ENCODE data around the gene BUD31. TPM values are rescaled to one million over a fixed set of nuclear protein-coding genes. Genes with fewer than 3 reads are reported as not detected.

BUD31 gene
- total and polyA plus RNA-seq, 9 of the 15 experiments (the other 6 are each of a cell fraction or from before 2014, with no cell fraction given), result 105 to 342 (median 247) TPM

DNA sequence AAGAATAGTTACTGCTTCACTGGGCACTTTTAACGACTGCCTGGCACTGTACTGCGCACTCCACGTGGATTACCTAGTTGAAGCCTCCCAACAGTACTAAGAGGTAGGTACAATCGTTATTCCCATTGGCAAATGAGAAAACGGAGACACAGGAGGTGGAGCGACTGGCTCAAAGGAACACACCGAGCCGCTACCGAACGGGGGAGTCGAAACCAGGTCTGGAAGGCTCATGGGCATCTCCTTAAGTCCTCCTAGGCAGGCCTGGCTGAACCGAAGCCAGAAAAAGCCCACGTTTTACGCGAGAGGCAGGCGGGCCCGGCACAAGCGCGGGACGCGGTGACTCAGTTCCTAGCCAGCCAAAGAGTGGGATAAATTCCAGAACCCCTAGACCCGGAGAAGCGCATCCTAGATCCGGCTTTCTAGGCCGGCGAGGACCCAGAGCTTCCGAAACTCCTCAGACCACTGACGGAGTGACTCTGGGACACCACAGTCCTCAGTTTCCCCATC, 844 bp upstream of the BUD31 start:
- Histone ChIP-seq H3K79me2 (ENCODE audit: control insufficient read depth, insufficient read depth, low read length) (peaks cover 78% of the 10 kb centered on the region), H2AFZ (ENCODE audit: low read depth, low read length) (peak overlapping the region; percentile 100), H3K9ac (ENCODE audit: insufficient read depth in 1 of 2, low read depth in 2 of 2, low read length in 2 of 2) (peak overlapping the region; percentile 97 to 100), H3K4me2 (ENCODE audit: insufficient read depth, low read length) (peak overlapping the region; percentile 99), H4K20me1 (replicated peaks; ENCODE audit: control insufficient read depth, insufficient read depth, low read length) (peaks cover 34% of the 10 kb centered on the region), H3K27ac (ENCODE audit: extremely low read depth, low read depth, low read length) (peak overlapping the region; percentile 100), H3K9me3 (replicated peaks; ENCODE audit: control insufficient read depth, insufficient read depth, low read depth, low read length) (no peaks in the 10 kb centered on the region), H3K4me1 (replicated peaks in 1 of 2; ENCODE audit: control insufficient read depth in 2 of 2, insufficient read depth in 2 of 2, low read length in 2 of 2) (peaks cover 20% of the 10 kb centered on the region in 2 experiments; a peak in 4 of 5 replicates), H3K9me1 (ENCODE audit: control insufficient read depth, insufficient read depth, low read length) (no peaks in the 10 kb centered on the region), H3K27me3 (ENCODE audit: control insufficient read depth in 2 of 2, insufficient read depth in 2 of 2, low read length in 2 of 2) (no peaks in the 10 kb centered on the region), H3K36me3 (ENCODE audit: control insufficient read depth, insufficient read depth, low read length) (peaks cover 75% of the 10 kb centered on the region), H3K4me3 (peak overlapping the region; percentile 97)
- ChIA-PET CTCF (ENCODE audit: low intra/inter-chr PET ratio) (no interaction called here), POLR2A (interaction anchor here (0.7 to 4.4 kb wide), 12 partner anchors 8 to 277 kb away, joined by 3 to 53 read pairs (median 8); partner anchors contain the start of genes CPSF4 and PTCD1)
- ATAC-seq, result peak; percentile 61
- no peak for FAIRE-seq
- WGBS (ENCODE audit: insufficient coverage, low coverage, missing lambda C conversion rate), result under 1% methylated on average over 28 of the region's 28 CpGs
- peak in 2 of 4 experiments; percentile 56 to 67 for DNase-seq (ENCODE audit: extremely low read depth in 1 of 4, low spot score in 3 of 4)
- in situ Hi-C loops (cut with MboI), result no loop called here
- BruUV-seq (replicated peaks), result no TSS peak
- intact Hi-C loops (cut with micrococcal nuclease), result loop anchor here (2.0 kb wide), 1 partner anchor 33 kb away; the partner anchor contains the start of gene ARPC1B
- TF ChIP-seq, protein P1, sequence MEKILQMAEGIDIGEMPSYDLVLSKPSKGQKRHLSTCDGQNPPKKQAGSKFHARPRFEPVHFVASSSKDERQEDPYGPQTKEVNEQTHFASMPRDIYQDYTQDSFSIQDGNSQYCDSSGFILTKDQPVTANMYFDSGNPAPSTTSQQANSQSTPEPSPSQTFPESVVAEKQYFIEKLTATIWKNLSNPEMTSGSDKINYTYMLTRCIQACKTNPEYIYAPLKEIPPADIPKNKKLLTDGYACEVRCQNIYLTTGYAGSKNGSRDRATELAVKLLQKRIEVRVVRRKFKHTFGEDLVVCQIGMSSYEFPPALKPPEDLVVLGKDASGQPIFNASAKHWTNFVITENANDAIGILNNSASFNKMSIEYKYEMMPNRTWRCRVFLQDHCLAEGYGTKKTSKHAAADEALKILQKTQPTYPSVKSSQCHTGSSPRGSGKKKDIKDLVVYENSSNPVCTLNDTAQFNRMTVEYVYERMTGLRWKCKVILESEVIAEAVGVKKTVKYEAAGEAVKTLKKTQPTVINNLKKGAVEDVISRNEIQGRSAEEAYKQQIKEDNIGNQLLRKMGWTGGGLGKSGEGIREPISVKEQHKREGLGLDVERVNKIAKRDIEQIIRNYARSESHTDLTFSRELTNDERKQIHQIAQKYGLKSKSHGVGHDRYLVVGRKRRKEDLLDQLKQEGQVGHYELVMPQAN (IDR thresholded peaks at IDR 0.05; ENCODE audit: borderline replicate concordance), result 0 out of 2 replicates have a peak, but pooled peaks have one; percentile 56
- TF ChIP-seq, protein P2, sequence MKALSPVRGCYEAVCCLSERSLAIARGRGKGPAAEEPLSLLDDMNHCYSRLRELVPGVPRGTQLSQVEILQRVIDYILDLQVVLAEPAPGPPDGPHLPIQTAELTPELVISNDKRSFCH (CRISPR knock-in tag; IDR thresholded peaks at IDR 0.05), result no peak
- TF ChIP-seq, protein P2 (tag; IDR thresholded peaks at IDR 0.05), result no peak
- TF ChIP-seq PRPF4 (IDR thresholded peaks at IDR 0.05; ENCODE audit: insufficient read depth, low read depth, low read length, poor library complexity, severe bottlenecking) (no peak), GABPA (tag; conservative IDR thresholded peaks at IDR 0.05; ENCODE audit: low read depth) (0 out of 2 replicates have a peak, but pooled peaks have one; percentile 84), BCOR (IDR thresholded peaks at IDR 0.05) (peak; percentile 67; the same call in 1 of the 2 replicates), NUFIP1 (IDR thresholded peaks at IDR 0.05; ENCODE audit: partially characterized antibody) (no peak), FOSL1 (tag; conservative IDR thresholded peaks at IDR 0.05) (peak; percentile 60; the same call in 1 of the 2 replicates), TEAD1 (CRISPR knock-in tag; IDR thresholded peaks at IDR 0.05) (0 out of 4 replicates have a peak, but pooled peaks of 1 of the 2 experiments have one; percentile 24), MEF2A (IDR thresholded peaks at IDR 0.05; ENCODE audit: control insufficient read depth, low read depth, low read length) (no peak), TBL1XR1 (IDR thresholded peaks at IDR 0.05; ENCODE audit: low read length in 2 of 2) (peak in 1 of 2 experiments; percentile 52; a peak in 1 of 4 replicates)
- TF ChIP-seq, protein P3, sequence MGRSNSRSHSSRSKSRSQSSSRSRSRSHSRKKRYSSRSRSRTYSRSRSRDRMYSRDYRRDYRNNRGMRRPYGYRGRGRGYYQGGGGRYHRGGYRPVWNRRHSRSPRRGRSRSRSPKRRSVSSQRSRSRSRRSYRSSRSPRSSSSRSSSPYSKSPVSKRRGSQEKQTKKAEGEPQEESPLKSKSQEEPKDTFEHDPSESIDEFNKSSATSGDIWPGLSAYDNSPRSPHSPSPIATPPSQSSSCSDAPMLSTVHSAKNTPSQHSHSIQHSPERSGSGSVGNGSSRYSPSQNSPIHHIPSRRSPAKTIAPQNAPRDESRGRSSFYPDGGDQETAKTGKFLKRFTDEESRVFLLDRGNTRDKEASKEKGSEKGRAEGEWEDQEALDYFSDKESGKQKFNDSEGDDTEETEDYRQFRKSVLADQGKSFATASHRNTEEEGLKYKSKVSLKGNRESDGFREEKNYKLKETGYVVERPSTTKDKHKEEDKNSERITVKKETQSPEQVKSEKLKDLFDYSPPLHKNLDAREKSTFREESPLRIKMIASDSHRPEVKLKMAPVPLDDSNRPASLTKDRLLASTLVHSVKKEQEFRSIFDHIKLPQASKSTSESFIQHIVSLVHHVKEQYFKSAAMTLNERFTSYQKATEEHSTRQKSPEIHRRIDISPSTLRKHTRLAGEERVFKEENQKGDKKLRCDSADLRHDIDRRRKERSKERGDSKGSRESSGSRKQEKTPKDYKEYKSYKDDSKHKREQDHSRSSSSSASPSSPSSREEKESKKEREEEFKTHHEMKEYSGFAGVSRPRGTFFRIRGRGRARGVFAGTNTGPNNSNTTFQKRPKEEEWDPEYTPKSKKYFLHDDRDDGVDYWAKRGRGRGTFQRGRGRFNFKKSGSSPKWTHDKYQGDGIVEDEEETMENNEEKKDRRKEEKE (IDR thresholded peaks at IDR 0.05; ENCODE audit: borderline replicate concordance in 1 of 2, control insufficient read depth in 1 of 2, low read depth in 2 of 2, low read length in 1 of 2), result 0 out of 4 replicates have a peak, but pooled peaks of 1 of the 2 experiments have one; percentile 58
- TF ChIP-seq, protein P4, sequence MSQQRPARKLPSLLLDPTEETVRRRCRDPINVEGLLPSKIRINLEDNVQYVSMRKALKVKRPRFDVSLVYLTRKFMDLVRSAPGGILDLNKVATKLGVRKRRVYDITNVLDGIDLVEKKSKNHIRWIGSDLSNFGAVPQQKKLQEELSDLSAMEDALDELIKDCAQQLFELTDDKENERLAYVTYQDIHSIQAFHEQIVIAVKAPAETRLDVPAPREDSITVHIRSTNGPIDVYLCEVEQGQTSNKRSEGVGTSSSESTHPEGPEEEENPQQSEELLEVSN (IDR thresholded peaks at IDR 0.05; ENCODE audit: borderline replicate concordance in 1 of 2, extremely low read depth in 1 of 2, insufficient read depth in 1 of 2, insufficient read length in 1 of 2, low read depth in 1 of 2, low read length in 1 of 2, poor library complexity in 1 of 2, severe bottlenecking in 1 of 2), result peak; percentile 17 to 67
